K562 (cell line): ENCODE results near the gene CEP72. TPM values are rescaled to one million over a fixed set of nuclear protein-coding genes. Genes with fewer than 3 reads are reported as not detected.
A peak's percentile ranks its signal among the peaks of the same experiment; 100 is the strongest.

Source experiments
- ATAC-seq: fragments of 200-7000 bp; cut with Tn5 transposase; 3 replicates; pipeline ENCODE4 v1.9.1; 2020; ENCODE audit warnings: moderate library complexity
- BruUV-seq: library from RNA; stranded (reverse); fragments of 400-500 nt; replicated peaks from 2 replicates; lab custom pipeline; 2021; lab: Mats Ljungman, UMichigan
- CTCF ChIA-PET: fragments of 300-600 bp; formaldehyde crosslinking; extraction: SDS; loops from one replicate; lab custom pipeline; 2021; ENCODE audit warnings: low intra/inter-chr PET ratio; lab: Yijun Ruan, JAX
- POLR2A ChIA-PET: fragments of 300-600, 350-650 bp; sonication (Branson Sonifier 250); formaldehyde crosslinking; extraction: SDS; loops from one replicate; lab custom pipeline; 2021; ENCODE audit warnings: antibody characterized with exemption, inconsistent platforms; lab: Yijun Ruan, JAX
- DNase-seq, 4 experiments: peaks; one replicate each; pipeline versions ENCODE4 v3.0.0 to v3.0.0-alpha.2; 2011 to 2018; ENCODE audit warnings: low spot score in 3 of 4, mixed read lengths in 3 of 4; ENCODE audit errors: extremely low read depth in 1 of 4
- FAIRE-seq: peaks from 2 replicates; lab custom pipeline; 2011; peaks lifted over from hg19 to GRCh38; lab: Jason Lieb, UNC
- H2AFZ ChIP-seq: 2 replicates; pipeline ENCODE4 v1.6.0; 2011; ENCODE audit warnings: low read depth, low read length, control low read depth, inconsistent platforms
- H3K27ac ChIP-seq: fragments of 200-600 bp; 3 replicates; pipeline ENCODE4 v1.8.0; 2011; ENCODE audit warnings: low read depth, mild to moderate bottlenecking, control low read depth, inconsistent platforms, low read length, moderate library complexity, mixed read lengths; ENCODE audit errors: extremely low read depth
- H3K27me3 ChIP-seq, 2 experiments: fragments of 300-600 bp in 1 of 2; 2 replicates in 1 of 2; 3 replicates in 1 of 2; pipeline versions ENCODE4 v1.6.0 to v1.8.0; 2011; ENCODE audit warnings: inconsistent platforms in 2 of 2, low read length in 2 of 2, mild to moderate bottlenecking in 1 of 2, mixed read lengths in 1 of 2, moderate library complexity in 1 of 2; ENCODE audit not compliant: control insufficient read depth in 2 of 2, insufficient read depth in 2 of 2
- H3K36me3 ChIP-seq: fragments of 300-600 bp; 3 replicates; pipeline ENCODE4 v1.8.0; 2011; ENCODE audit warnings: mild to moderate bottlenecking, low read length, inconsistent platforms; ENCODE audit not compliant: control insufficient read depth, insufficient read depth
- H3K4me1 ChIP-seq, 2 experiments: fragments of 200-600 bp in 1 of 2; replicated peaks in 1 of 2; 2 replicates in 1 of 2; 3 replicates in 1 of 2; pipeline versions ENCODE4 v1.5.1 to v1.8.0; 2011; ENCODE audit warnings: inconsistent platforms in 2 of 2, low read length in 2 of 2, mild to moderate bottlenecking in 1 of 2, mixed read lengths in 1 of 2, moderate library complexity in 1 of 2; ENCODE audit not compliant: control insufficient read depth in 2 of 2, insufficient read depth in 2 of 2
- H3K4me2 ChIP-seq: 2 replicates; pipeline ENCODE4 v1.6.1; 2011; ENCODE audit warnings: low read length, control low read depth, inconsistent platforms, mixed read lengths; ENCODE audit not compliant: insufficient read depth
- H3K4me3 ChIP-seq: fragments of 200-600 bp; sonication (generic), shearing (Covaris generic); 2 replicates; pipeline ENCODE4 v1.5.1; 2016; ENCODE audit warnings: control low read depth, inconsistent platforms
- H3K79me2 ChIP-seq: fragments of 200-600 bp; 3 replicates; pipeline ENCODE4 v1.8.0; 2011; ENCODE audit warnings: low read length, inconsistent platforms; ENCODE audit not compliant: control insufficient read depth, insufficient read depth
- H3K9ac ChIP-seq, 2 experiments: 2 replicates each; pipeline versions ENCODE4 v1.6.0 to v1.6.1; 2011; ENCODE audit warnings: low read depth in 2 of 2, low read length in 2 of 2, control low read depth in 1 of 2, inconsistent platforms in 1 of 2, mild to moderate bottlenecking in 1 of 2, mixed read lengths in 1 of 2; ENCODE audit not compliant: insufficient read depth in 1 of 2
- H3K9me1 ChIP-seq: one replicate; pipeline ENCODE4 v1.6.0; 2011; ENCODE audit warnings: inconsistent platforms, mild to moderate bottlenecking, low read length, moderate library complexity; ENCODE audit not compliant: control insufficient read depth, insufficient read depth
- H3K9me3 ChIP-seq: replicated peaks from 2 replicates; pipeline ENCODE4 v1.5.1; 2011; ENCODE audit warnings: low read depth, low read length, inconsistent platforms; ENCODE audit not compliant: control insufficient read depth, insufficient read depth
- H4K20me1 ChIP-seq: replicated peaks from 2 replicates; pipeline ENCODE4 v1.6.1; 2011; ENCODE audit warnings: low read length, inconsistent platforms, mixed read lengths; ENCODE audit not compliant: control insufficient read depth, insufficient read depth
- GABPA ChIP-seq: fragments of 200-800 bp; sonication (Bioruptor generic); conservative IDR thresholded peaks from 2 replicates; pipeline ENCODE4 v1.6.1; 2016; ENCODE audit warnings: low read depth, missing genetic modification characterization, missing compliant biosample characterization
- POLR2G ChIP-seq: fragments of 200-400 bp; formaldehyde crosslinking; IDR thresholded peaks from 2 replicates; pipeline ENCODE4 v1.6.1; 2017; ENCODE audit warnings: low read depth, mild to moderate bottlenecking, antibody characterized with exemption, low read length, moderate library complexity
- RUNX1 ChIP-seq: sonication (generic); IDR thresholded peaks from 2 replicates; pipeline ENCODE4 v1.6.1; 2016; ENCODE audit warnings: antibody characterized with exemption, low read depth
- ZFP1 ChIP-seq: fragments of 450-650 bp; formaldehyde crosslinking; IDR thresholded peaks from 2 replicates; pipeline ENCODE4 v1.4.0; 2020; ENCODE audit warnings: mild to moderate bottlenecking, mixed read lengths
- WGBS: fragments of 100-300 bp; shearing (Covaris generic); methylation state at CpG from one replicate; pipeline ENCODE4 v1.1.6; 2016; ENCODE audit warnings: low coverage, mixed read lengths; ENCODE audit not compliant: insufficient coverage; ENCODE audit errors: missing lambda C conversion rate; 5-methylcytosine and 5-hydroxymethylcytosine counted together
- in situ Hi-C: fragments of 300-500 bp; cut with MboI; formaldehyde crosslinking; loops from 4 replicates; pipeline ENCODE4 v1.15.0; 2018; ENCODE audit warnings: inconsistent platforms, mixed read lengths
- intact Hi-C: fragments of 100-400 bp; cut with micrococcal nuclease; formaldehyde crosslinking; loops from 2 replicates; pipeline ENCODE4 v1.14.2; 2022
- polyA plus RNA-seq, 8 experiments: library from polyadenylated mRNA; depleted of rRNA in 4 of 8; stranded (reverse) in 5 of 8; unstranded in 3 of 8; fragments of >200 nt; fragmentation: Nextera tagmentation in 2 of 8; fragmentation: Illumina TruSeq in 1 of 8; extraction: Ambion mirVana in 2 of 8; extraction: Trizol in 1 of 8; gene quantifications; 2 replicates each; pipeline versions ENCODE4 v1.2.1 to v1.2.3, GENCODE V29; 2011 to 2014; ENCODE audit warnings: inconsistent platforms in 1 of 8, missing spikeins in 1 of 8
- total RNA-seq, 7 experiments: library from RNA; depleted of rRNA in 6 of 7; stranded (reverse); fragments of >200 nt in 6 of 7; fragmentation: Illumina TruSeq in 2 of 7; extraction: Trizol in 2 of 7; gene quantifications; 2 replicates each; pipeline versions ENCODE4 v1.2.1 to v1.2.3, GENCODE V29; 2011 to 2021; ENCODE audit warnings: low replicate concordance in 1 of 7
- TF ChIP-seq, protein P1 (sequence below): fragments of 450-650 bp; IDR thresholded peaks from 2 replicates; pipeline ENCODE4 v1.6.1; 2016; ENCODE audit warnings: low read depth

Gene CEP72
- total and polyA plus RNA-seq, 9 of the 15 experiments (the other 6 are each of a cell fraction or from before 2014, with no cell fraction given): 0.89 to 38.1 (median 14.2) TPM

DNA sequence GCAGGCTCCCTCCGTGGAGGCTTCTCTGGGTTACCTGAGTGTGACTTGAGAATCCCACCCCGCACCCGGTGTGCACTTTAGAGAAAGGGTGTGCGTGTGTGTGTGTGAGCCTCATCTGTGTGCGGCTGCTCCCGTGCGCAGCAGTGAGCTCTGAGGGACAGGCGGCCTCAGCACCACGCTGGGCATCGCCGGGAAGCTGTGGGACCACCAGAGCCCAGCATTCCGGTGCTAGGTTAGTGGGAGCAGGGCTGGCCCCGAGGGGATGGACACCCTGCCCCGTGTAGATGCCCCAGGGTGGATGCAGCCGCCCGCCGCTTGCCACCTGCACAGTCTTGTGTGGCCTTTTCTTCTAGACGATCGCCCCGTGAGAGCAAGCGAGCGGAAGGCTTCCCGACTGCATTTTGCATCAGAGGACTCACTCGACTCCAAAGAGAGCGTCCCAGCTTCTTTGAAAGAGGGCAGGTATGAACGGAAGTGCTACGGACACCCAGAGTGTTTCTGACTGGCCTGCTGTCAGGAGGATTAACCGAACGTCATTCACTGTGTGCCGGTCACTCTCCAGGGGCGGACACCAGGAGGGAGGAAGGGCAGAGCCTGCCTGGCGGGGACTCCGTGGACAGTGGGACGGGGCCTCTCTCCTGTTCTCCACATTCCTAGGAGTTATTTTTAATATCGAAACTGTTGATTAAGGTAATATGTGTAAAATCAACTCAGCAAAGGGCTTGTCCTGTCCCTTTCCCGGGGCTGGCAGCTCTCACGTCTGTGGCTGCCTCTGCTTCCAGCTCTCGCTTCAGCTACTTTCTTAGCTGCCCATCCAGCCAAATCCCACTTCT, 12.2 kb downstream of the CEP72 start:
- intact Hi-C loops: no loop called here
- no peak for DNase-seq

More for the DNA sequence above, 12.2 kb downstream of the CEP72 start:
- Histone ChIP-seq H2AFZ (no peak overlapping the region), H3K79me2 (peaks cover 5% of the 10 kb centered on the region; the same call in 2 of the 3 replicates), H3K4me1 (peaks cover 0 to 12% of the 10 kb centered on the region in 2 experiments; a peak in 1 of 5 replicates), H3K27me3 (no peaks in the 10 kb centered on the region)
- 95% methylated on average over 29 of the region's 38 CpGs for WGBS
- ATAC-seq: no peak; the same call in 2 of the 3 replicates
- in situ Hi-C loops: no loop called here
- TF ChIP-seq, protein P1, sequence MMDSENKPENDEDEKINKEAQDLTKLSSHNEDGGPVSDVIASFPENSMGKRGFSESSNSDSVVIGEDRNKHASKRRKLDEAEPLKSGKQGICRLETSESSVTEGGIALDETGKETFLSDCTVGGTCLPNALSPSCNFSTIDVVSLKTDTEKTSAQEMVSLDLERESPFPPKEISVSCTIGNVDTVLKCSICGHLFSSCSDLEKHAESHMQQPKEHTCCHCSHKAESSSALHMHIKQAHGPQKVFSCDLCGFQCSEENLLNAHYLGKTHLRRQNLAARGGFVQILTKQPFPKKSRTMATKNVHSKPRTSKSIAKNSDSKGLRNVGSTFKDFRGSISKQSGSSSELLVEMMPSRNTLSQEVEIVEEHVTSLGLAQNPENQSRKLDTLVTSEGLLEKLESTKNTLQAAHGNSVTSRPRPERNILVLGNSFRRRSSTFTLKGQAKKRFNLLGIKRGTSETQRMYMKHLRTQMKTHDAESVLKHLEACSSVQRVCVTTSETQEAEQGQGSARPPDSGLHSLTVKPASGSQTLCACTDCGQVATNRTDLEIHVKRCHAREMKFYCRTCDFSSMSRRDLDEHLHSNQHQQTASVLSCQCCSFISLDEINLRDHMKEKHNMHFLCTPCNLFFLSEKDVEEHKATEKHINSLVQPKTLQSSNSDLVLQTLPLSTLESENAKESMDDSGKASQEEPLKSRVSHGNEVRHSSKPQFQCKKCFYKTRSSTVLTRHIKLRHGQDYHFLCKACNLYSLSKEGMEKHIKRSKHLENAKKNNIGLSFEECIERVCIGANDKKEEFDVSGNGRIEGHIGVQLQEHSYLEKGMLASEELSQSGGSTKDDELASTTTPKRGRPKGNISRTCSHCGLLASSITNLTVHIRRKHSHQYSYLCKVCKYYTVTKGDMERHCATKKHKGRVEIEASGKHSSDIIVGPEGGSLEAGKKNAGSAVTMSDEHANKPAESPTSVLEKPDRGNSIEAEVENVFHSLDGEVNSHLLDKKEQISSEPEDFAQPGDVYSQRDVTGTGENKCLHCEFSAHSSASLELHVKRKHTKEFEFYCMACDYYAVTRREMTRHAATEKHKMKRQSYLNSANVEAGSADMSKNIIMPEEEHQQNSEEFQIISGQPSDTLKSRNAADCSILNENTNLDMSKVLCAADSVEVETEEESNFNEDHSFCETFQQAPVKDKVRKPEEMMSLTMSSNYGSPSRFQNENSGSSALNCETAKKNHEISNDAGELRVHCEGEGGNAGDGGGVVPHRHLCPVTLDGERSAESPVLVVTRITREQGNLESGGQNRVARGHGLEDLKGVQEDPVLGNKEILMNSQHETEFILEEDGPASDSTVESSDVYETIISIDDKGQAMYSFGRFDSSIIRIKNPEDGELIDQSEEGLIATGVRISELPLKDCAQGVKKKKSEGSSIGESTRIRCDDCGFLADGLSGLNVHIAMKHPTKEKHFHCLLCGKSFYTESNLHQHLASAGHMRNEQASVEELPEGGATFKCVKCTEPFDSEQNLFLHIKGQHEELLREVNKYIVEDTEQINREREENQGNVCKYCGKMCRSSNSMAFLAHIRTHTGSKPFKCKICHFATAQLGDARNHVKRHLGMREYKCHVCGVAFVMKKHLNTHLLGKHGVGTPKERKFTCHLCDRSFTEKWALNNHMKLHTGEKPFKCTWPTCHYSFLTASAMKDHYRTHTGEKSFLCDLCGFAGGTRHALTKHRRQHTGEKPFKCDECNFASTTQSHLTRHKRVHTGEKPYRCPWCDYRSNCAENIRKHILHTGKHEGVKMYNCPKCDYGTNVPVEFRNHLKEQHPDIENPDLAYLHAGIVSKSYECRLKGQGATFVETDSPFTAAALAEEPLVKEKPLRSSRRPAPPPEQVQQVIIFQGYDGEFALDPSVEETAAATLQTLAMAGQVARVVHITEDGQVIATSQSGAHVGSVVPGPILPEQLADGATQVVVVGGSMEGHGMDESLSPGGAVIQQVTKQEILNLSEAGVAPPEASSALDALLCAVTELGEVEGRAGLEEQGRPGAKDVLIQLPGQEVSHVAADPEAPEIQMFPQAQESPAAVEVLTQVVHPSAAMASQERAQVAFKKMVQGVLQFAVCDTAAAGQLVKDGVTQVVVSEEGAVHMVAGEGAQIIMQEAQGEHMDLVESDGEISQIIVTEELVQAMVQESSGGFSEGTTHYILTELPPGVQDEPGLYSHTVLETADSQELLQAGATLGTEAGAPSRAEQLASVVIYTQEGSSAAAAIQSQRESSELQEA: no peak
- TF ChIP-seq ZFP1 (CRISPR knock-in tag) (no peak), RUNX1 (no peak), GABPA (tag) (no peak), POLR2G (peak; percentile 61)
- TF ChIP-seq, all 486 proteins: peak for 1
- no peak overlapping the region for H3K4me2 ChIP-seq
- no peaks in the 10 kb centered on the region for H3K9me3 ChIP-seq
- no peak overlapping the region for H3K4me3 ChIP-seq
- H3K27ac ChIP-seq: no peak overlapping the region
- peaks cover 95% of the 10 kb centered on the region for H3K36me3 ChIP-seq
- FAIRE-seq: no peak
- no peaks in the 10 kb centered on the region for H3K9me1 ChIP-seq
- no TSS peak for BruUV-seq
- CTCF ChIA-PET: no interaction called here
- POLR2A ChIA-PET: interaction anchor here (0.8 to 1.1 kb wide), 2 partner anchors 11 to 18 kb away, joined by 3 read pairs; no protein-coding TSS in a partner anchor
- H4K20me1 ChIP-seq: peaks cover 9% of the 10 kb centered on the region; the same call in 1 of the 2 replicates
- no peak overlapping the region; a peak in 1 of 4 replicates for H3K9ac ChIP-seq
